ENCODE measurements around the gene ANKRD28.

Gene ANKRD28

DNA sequence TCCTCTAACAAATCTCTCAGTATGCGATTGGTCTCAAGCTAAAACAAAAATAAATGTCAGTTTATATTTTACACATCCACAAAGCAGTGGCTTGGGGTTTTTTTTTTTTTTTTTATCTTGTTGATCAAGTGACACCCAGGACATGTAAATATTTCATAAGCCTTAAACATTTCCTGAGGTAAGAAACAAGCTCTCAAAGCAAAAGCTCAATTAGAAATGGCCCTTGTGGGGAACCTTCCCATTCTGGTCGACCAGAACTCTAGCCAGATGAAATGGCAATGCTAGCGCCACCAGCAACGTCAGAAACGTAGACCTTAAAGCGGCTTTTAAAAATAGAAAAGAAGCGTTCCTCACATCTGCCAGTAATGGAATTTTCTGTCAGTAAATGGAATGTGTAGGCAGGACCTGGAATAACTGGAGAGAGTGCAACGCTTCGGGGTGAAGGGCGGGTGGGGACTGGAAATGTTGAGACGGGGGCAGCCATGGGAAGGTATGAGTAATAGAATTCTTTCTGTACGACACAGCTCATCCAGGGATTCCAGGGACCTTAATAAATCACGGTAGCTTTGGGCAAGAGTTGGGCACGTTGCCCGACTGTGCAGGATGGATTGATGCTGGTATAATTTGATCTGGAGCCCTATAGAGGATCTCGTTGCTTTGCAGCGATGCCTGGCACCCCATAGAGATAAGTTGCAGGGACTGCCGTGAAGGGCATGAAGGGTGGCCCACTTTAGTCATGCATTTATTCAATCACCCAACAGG lies 151.9 kb downstream of the ANKRD28 start:
- Histone ChIP-seq H3K27ac (ENCODE audit: low read depth in 2 of 2, low read length in 2 of 2) (no peak overlapping the region), H3K4me3 (ENCODE audit: low read length in 2 of 2) (no peak overlapping the region)

DNA sequence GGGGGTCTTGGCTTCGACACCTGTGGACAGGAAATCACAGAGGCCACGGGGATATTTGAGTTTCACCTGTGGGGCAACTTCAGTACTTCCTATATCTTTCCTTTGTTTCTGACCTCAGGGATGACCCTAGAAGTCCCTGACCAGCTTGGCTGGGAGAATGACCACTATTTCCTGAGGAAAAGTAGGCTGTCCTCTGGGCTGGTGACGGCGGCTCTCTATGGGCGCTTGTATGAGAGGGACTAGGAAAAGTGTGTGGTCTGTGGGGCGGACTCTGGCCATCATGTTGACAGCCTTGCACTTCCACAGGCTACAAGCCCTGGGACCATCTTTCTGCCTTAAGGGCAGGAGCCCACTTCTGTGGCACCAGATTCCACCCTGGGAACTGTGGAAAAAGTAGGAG lies 152.5 kb downstream of the ANKRD28 start:
- Histone ChIP-seq H3K4me3 (ENCODE audit: low read length in 2 of 2) (no peak overlapping the region), H3K9me3 (ENCODE audit: control insufficient read depth in 2 of 2, low read length in 2 of 2) (no peaks in the 10 kb centered on the region), H3K27me3 (ENCODE audit: control insufficient read depth in 2 of 2, insufficient read depth in 2 of 2, low read length in 2 of 2) (no peaks in the 10 kb centered on the region), H3K4me1 (ENCODE audit: control insufficient read depth in 2 of 2, insufficient read depth in 2 of 2, low read length in 2 of 2) (peaks cover 0 to 5% of the 10 kb centered on the region in 2 donors), H3K9ac (ENCODE audit: low read depth in 1 of 2, low read length in 2 of 2) (no peak overlapping the region), H3K36me3 (ENCODE audit: control insufficient read depth in 2 of 2, insufficient read depth in 2 of 2, low read length in 2 of 2) (no peaks in the 10 kb centered on the region), H3K27ac (ENCODE audit: low read depth in 2 of 2, low read length in 2 of 2) (no peak overlapping the region)

More for the DNA sequence above, 151.9 kb downstream of the ANKRD28 start:
- Histone ChIP-seq H3K9me3 (ENCODE audit: control insufficient read depth in 2 of 2, low read length in 2 of 2) (no peaks in the 10 kb centered on the region), H3K27me3 (ENCODE audit: control insufficient read depth in 2 of 2, insufficient read depth in 2 of 2, low read length in 2 of 2) (no peaks in the 10 kb centered on the region), H3K9ac (ENCODE audit: low read depth in 1 of 2, low read length in 2 of 2) (no peak overlapping the region), H3K4me1 (ENCODE audit: control insufficient read depth in 2 of 2, insufficient read depth in 2 of 2, low read length in 2 of 2) (peaks cover 0 to 5% of the 10 kb centered on the region in 2 donors), H3K36me3 (ENCODE audit: control insufficient read depth in 2 of 2, insufficient read depth in 2 of 2, low read length in 2 of 2) (no peaks in the 10 kb centered on the region)

DNA sequence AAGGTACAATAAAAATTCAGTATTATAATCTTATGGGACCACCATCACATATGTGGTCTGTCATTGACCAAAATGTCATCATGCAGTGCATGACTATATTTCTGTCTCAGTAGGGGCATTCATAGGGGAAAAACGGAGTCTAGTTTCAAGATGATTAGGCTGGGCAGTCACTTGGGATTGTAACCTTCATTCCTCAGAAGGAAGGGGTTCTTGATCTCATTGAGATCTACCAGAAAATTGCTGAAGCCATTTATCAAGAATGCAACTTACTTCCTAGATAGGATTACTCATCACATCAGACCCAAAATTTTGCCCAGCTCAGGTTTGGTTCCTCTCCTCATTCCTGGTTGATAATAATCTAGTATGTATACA lies 158.9 kb downstream of the ANKRD28 start:
- Histone ChIP-seq H3K9me3 (ENCODE audit: control insufficient read depth in 2 of 2, low read length in 2 of 2) (no peaks in the 10 kb centered on the region), H3K36me3 (ENCODE audit: control insufficient read depth in 2 of 2, insufficient read depth in 2 of 2, low read length in 2 of 2) (no peaks in the 10 kb centered on the region), H3K9ac (ENCODE audit: low read depth in 1 of 2, low read length in 2 of 2) (no peak overlapping the region), H3K27me3 (ENCODE audit: control insufficient read depth in 2 of 2, insufficient read depth in 2 of 2, low read length in 2 of 2) (no peaks in the 10 kb centered on the region), H3K4me3 (ENCODE audit: low read length in 2 of 2) (no peak overlapping the region), H3K27ac (ENCODE audit: low read depth in 2 of 2, low read length in 2 of 2) (peak overlapping the region in 1 of 2 donors; percentile 11), H3K4me1 (ENCODE audit: control insufficient read depth in 2 of 2, insufficient read depth in 2 of 2, low read length in 2 of 2) (no peaks in the 10 kb centered on the region)

DNA sequence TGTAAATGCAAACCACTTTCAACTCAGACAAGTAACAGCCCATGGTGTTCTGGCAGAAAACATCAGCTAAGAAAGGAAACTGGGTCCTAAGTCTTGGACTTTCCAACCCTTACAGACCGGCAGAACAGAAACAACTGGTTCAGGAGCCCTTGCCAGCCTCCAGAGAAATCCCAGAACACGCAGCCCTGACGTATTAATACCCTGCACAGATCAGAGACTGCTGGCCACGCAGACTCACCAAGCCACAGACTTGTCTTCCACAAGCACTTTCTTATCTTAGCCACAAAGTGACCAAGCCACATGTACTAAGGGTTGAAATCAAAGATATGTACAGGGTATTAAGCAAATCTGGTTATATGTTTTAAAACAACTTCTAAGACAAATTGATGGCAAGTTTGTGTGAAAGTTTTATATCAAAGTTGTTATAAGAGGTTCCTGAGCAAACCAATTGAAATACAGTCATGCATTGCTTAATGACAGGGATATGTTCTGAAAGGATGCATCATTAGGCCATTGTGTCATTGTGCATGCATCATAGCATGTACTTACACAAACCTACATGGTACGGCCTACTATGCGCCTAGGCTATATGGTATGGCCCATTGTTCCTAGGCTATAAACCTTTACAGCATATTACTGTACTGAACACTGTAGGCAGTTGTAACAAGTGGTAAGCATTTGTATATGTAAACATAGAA lies 159.4 kb downstream of the ANKRD28 start:
- Histone ChIP-seq H3K4me1 (ENCODE audit: control insufficient read depth in 2 of 2, insufficient read depth in 2 of 2, low read length in 2 of 2) (no peaks in the 10 kb centered on the region), H3K27ac (ENCODE audit: low read depth in 2 of 2, low read length in 2 of 2) (peak overlapping the region in 1 of 2 donors; percentile 11), H3K27me3 (ENCODE audit: control insufficient read depth in 2 of 2, insufficient read depth in 2 of 2, low read length in 2 of 2) (no peaks in the 10 kb centered on the region), H3K9me3 (ENCODE audit: control insufficient read depth in 2 of 2, low read length in 2 of 2) (no peaks in the 10 kb centered on the region), H3K9ac (ENCODE audit: low read depth in 1 of 2, low read length in 2 of 2) (no peak overlapping the region), H3K36me3 (ENCODE audit: control insufficient read depth in 2 of 2, insufficient read depth in 2 of 2, low read length in 2 of 2) (no peaks in the 10 kb centered on the region), H3K4me3 (ENCODE audit: low read length in 2 of 2) (no peak overlapping the region)

DNA sequence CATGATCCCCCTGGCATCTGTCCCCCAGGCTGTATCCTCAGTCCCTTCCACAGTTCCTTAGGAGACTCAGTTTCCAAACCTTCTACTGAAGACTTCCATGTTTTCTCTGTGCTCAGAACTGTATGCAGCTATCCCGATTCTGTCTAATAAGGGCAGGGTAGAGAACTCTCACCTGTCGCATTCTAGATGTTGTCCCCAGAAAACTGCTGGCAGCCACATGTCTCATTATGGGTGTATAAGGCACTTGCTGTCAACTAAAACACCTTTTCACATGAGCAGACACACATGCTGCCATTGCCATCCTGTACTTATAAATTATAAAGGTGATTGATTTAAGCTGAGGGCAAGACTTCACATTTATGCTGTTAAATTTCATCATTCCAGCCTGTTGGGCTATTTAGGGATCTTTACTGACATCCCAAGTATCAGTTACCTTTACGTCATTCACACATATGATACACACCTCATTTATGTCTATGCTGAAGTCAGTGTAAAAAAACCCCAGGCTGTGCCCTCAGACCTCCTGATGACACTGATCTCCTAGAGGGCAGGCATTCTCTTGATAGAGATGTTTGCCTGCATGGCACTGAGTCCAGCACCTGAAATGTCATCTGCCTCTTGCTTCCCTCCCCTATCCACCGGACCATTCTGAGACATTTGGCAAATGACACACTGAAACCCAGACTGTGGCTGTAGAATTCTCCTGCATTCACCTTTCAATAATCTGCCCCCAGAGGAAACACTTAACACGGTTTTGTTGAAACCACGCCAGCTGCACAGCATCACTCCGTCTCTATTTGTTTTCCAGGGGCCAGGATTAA lies 160.4 kb downstream of the ANKRD28 start:
- Histone ChIP-seq H3K27me3 (ENCODE audit: control insufficient read depth in 2 of 2, insufficient read depth in 2 of 2, low read length in 2 of 2) (no peaks in the 10 kb centered on the region), H3K27ac (ENCODE audit: low read depth in 2 of 2, low read length in 2 of 2) (peak overlapping the region in 1 of 2 donors; percentile 19), H3K4me3 (ENCODE audit: low read length in 2 of 2) (no peak overlapping the region), H3K9ac (ENCODE audit: low read depth in 1 of 2, low read length in 2 of 2) (no peak overlapping the region), H3K36me3 (ENCODE audit: control insufficient read depth in 2 of 2, insufficient read depth in 2 of 2, low read length in 2 of 2) (no peaks in the 10 kb centered on the region), H3K9me3 (ENCODE audit: control insufficient read depth in 2 of 2, low read length in 2 of 2) (no peaks in the 10 kb centered on the region), H3K4me1 (ENCODE audit: control insufficient read depth in 2 of 2, insufficient read depth in 2 of 2, low read length in 2 of 2) (no peaks in the 10 kb centered on the region)

DNA sequence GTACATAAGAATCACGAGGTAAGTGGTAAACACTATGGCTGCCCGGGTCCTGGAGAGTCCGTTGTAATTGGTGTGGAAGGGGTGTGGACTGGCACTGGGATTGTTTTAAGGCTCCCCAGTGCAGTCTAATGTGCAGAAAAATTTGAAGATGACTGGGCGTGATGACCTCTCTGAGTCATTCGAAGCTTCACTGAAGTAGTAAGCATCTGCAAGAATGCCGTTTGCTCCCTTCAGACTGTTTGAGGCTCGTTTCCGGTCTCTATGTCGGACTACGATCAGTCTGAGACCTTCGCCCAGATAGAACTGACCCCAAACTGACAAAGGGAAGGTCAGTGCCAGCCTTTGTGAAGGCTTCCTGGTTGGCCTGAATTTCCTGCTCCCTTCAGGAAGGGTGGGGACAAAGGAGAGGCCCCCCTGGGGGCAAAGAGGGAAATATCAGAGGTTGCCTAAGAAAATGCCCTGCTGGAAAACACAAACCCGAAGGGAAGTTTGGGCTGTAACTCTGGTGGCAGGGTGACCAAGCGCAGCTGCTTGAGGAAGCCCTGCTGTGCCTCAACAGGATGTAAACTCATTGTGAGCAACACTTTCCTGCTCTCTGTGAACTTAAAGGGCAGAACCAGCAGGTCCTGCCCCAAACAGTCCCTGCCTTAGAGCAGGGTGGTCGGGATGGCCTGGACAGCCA lies 161.6 kb downstream of the ANKRD28 start:
- H3K9ac ChIP-seq (ENCODE audit: low read depth in 1 of 2, low read length in 2 of 2) = no peak overlapping the region
- no peak overlapping the region for H3K4me3 ChIP-seq (ENCODE audit: low read length in 2 of 2)
- peak overlapping the region; percentile 34 to 44 for H3K27ac ChIP-seq (ENCODE audit: low read depth in 2 of 2, low read length in 2 of 2)
- H3K9me3 ChIP-seq (ENCODE audit: control insufficient read depth in 2 of 2, low read length in 2 of 2) = no peaks in the 10 kb centered on the region
- no peaks in the 10 kb centered on the region for H3K36me3 ChIP-seq (ENCODE audit: control insufficient read depth in 2 of 2, insufficient read depth in 2 of 2, low read length in 2 of 2)
- no peaks in the 10 kb centered on the region for H3K4me1 ChIP-seq (ENCODE audit: control insufficient read depth in 2 of 2, insufficient read depth in 2 of 2, low read length in 2 of 2)
- no peaks in the 10 kb centered on the region for H3K27me3 ChIP-seq (ENCODE audit: control insufficient read depth in 2 of 2, insufficient read depth in 2 of 2, low read length in 2 of 2)

DNA sequence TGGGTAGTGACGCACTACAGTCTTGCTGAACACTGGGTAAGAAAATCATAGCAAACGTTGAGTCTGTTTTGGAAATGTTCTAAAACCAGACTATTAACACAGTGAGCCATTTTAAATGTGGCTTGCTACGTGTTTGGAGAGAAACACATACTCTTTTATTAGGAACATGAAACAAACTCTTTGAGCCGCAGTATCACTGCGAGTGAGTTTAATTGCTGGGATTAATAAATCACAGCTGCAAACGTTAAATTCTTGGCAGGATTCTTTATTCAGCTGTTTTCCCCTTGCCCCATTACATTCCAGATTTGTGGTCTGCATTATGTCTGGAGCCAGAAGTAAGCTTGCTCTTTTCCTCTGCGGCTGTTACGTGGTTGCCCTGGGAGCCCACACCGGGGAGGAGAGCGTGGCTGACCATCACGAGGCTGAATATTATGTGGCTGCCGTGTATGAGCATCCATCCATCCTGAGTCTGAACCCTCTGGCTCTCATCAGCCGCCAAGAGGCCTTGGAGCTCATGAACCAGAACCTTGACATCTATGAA lies 162.6 kb downstream of the ANKRD28 start:
- H3K4me1 ChIP-seq (ENCODE audit: control insufficient read depth in 2 of 2, insufficient read depth in 2 of 2, low read length in 2 of 2) = no peaks in the 10 kb centered on the region

DNA sequence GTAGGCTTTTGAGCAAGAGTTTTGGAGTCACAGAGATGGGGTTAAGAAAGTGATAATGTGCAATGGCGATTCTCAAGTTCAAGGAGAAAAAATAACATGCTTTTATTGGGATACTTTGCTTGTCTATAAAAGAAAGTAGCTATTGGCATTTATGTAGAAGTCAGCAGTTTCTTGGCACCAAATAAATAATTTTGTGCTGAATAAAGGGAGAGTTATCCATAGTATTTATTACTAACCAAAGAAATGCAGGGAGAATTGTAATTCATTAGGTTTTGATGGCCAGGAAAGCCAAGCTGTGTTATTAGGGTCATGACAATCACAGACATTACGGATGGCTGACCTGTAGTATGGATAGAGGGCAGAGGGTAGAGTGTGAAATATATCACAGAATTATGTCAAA lies 163.1 kb downstream of the ANKRD28 start:
- H3K27me3 ChIP-seq (ENCODE audit: control insufficient read depth in 2 of 2, insufficient read depth in 2 of 2, low read length in 2 of 2) = no peaks in the 10 kb centered on the region
- no peak overlapping the region for H3K4me3 ChIP-seq (ENCODE audit: low read length in 2 of 2)
- H3K4me1 ChIP-seq (ENCODE audit: control insufficient read depth in 2 of 2, insufficient read depth in 2 of 2, low read length in 2 of 2) = no peaks in the 10 kb centered on the region
- peak overlapping the region in 1 of 2 donors; percentile 34 for H3K27ac ChIP-seq (ENCODE audit: low read depth in 2 of 2, low read length in 2 of 2)
- H3K9ac ChIP-seq (ENCODE audit: low read depth in 1 of 2, low read length in 2 of 2) = no peak overlapping the region
- no peaks in the 10 kb centered on the region for H3K36me3 ChIP-seq (ENCODE audit: control insufficient read depth in 2 of 2, insufficient read depth in 2 of 2, low read length in 2 of 2)
- H3K9me3 ChIP-seq (ENCODE audit: control insufficient read depth in 2 of 2, low read length in 2 of 2) = no peaks in the 10 kb centered on the region

More for the DNA sequence above, 162.6 kb downstream of the ANKRD28 start:
- H3K36me3 ChIP-seq (ENCODE audit: control insufficient read depth in 2 of 2, insufficient read depth in 2 of 2, low read length in 2 of 2) = no peaks in the 10 kb centered on the region
- no peak overlapping the region for H3K9ac ChIP-seq (ENCODE audit: low read depth in 1 of 2, low read length in 2 of 2)
- H3K27me3 ChIP-seq (ENCODE audit: control insufficient read depth in 2 of 2, insufficient read depth in 2 of 2, low read length in 2 of 2) = no peaks in the 10 kb centered on the region
- no peak overlapping the region for H3K4me3 ChIP-seq (ENCODE audit: low read length in 2 of 2)
- peak overlapping the region; percentile 34 to 44 for H3K27ac ChIP-seq (ENCODE audit: low read depth in 2 of 2, low read length in 2 of 2)
- H3K9me3 ChIP-seq (ENCODE audit: control insufficient read depth in 2 of 2, low read length in 2 of 2) = no peaks in the 10 kb centered on the region

DNA sequence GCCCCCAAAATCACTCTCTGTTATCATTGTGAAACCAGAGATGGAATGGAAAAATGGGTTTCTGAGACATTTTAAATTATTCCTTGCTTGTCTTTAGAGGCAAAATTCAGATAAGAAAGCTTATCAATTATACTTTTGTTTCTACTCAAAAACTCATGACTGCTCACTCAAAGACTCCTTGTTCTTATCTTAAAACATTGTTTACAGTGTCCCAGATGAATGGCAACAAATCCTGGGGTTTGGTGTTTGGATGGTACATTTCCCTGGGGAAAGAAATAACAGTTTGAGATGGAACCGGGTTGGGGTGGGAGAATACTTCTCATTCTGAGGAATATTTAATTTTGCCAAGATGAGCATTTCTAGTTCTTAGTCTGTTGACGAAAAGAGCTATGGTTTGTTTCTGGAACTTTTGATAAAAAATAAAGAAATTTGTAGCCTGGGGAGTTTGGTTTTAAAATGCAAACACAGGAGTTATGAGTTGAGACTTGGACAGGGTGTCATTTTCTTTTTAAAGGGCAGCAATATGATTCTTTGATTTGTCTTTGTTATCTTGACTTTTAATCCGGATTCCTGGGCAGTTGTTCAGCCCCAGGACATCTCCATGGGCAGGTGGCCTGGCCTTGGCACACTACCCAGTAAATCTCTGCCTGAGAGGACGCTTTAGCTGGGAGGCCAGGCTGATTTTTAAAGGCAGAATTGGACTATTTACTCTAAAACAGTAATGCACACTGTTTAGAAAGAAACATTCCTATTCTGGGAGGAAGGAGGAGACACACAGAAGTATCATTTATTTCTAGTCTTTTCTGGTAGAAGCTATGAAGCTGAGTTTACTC lies 163.8 kb downstream of the ANKRD28 start:
- peak overlapping the region in 1 of 2 donors; percentile 34 for H3K27ac ChIP-seq (ENCODE audit: low read depth in 2 of 2, low read length in 2 of 2)
- H3K4me1 ChIP-seq (ENCODE audit: control insufficient read depth in 2 of 2, insufficient read depth in 2 of 2, low read length in 2 of 2) = no peaks in the 10 kb centered on the region
- no peaks in the 10 kb centered on the region for H3K9me3 ChIP-seq (ENCODE audit: control insufficient read depth in 2 of 2, low read length in 2 of 2)
- no peaks in the 10 kb centered on the region for H3K27me3 ChIP-seq (ENCODE audit: control insufficient read depth in 2 of 2, insufficient read depth in 2 of 2, low read length in 2 of 2)
- H3K36me3 ChIP-seq (ENCODE audit: control insufficient read depth in 2 of 2, insufficient read depth in 2 of 2, low read length in 2 of 2) = no peaks in the 10 kb centered on the region
- no peak overlapping the region for H3K9ac ChIP-seq (ENCODE audit: low read depth in 1 of 2, low read length in 2 of 2)
- no peak overlapping the region for H3K4me3 ChIP-seq (ENCODE audit: low read length in 2 of 2)
